K562 (cell line): ENCODE measurements around the gene METRNL. TPM values are rescaled to one million over a fixed set of nuclear protein-coding genes. Genes with fewer than 3 reads are reported as not detected.
A peak's percentile ranks its signal among the peaks of the same experiment; 100 is the strongest.

Experiments used
- CBX3 ChIP-seq, 2 experiments: IDR thresholded peaks; 1 replicate in 1 of 2; 2 replicates in 1 of 2; pipeline ENCODE4 v1.6.1; 2012; ENCODE audit warnings: inconsistent platforms in 2 of 2, low read length in 2 of 2, borderline replicate concordance in 1 of 2, control low read depth in 1 of 2
- CREM ChIP-seq: IDR thresholded peaks from 2 replicates; pipeline ENCODE4 v1.6.1; 2014; ENCODE audit warnings: antibody characterized with exemption, low read depth
- FOXJ3 ChIP-seq: sonication (generic); formaldehyde crosslinking; IDR thresholded peaks from 2 replicates; pipeline ENCODE4 v1.4.0; 2020; ENCODE audit warnings: mild to moderate bottlenecking, missing genetic modification reagents
- FOXM1 ChIP-seq, 2 experiments: fragments of 450-650 bp in 1 of 2; sonication (generic) in 1 of 2; formaldehyde crosslinking in 1 of 2; IDR thresholded peaks; 2 replicates each; pipeline versions ENCODE4 v1.6.1 to v1.9.0; 2017 to 2022; ENCODE audit warnings: low read depth in 2 of 2, mild to moderate bottlenecking in 2 of 2, missing genetic modification reagents in 1 of 2, moderate library complexity in 1 of 2
- GATAD2A ChIP-seq: fragments of 450-650 bp; IDR thresholded peaks from 2 replicates; pipeline ENCODE4 v1.6.1; 2017
- HDAC8 ChIP-seq: fragments of 450-650 bp; IDR thresholded peaks from 2 replicates; pipeline ENCODE4 v1.6.1; 2016; ENCODE audit warnings: mild to moderate bottlenecking, missing genetic modification characterization, moderate library complexity, missing compliant biosample characterization
- HEY1 ChIP-seq: fragments of 250-450 bp; sonication (Bioruptor Pico); IDR thresholded peaks from 2 replicates; pipeline ENCODE4 v1.5.0; 2020; ENCODE audit warnings: mild to moderate bottlenecking, moderate library complexity, borderline replicate concordance
- HMG20B ChIP-seq: fragments of 250-450 bp; sonication (Bioruptor Pico); IDR thresholded peaks from 2 replicates; pipeline ENCODE4 v1.5.0; 2021; ENCODE audit warnings: mild to moderate bottlenecking
- JUNB ChIP-seq: fragments of 450-650 bp; formaldehyde crosslinking; conservative IDR thresholded peaks from 2 replicates; pipeline ENCODE4 v1.4.0; 2020; ENCODE audit warnings: mild to moderate bottlenecking
- KAT7 ChIP-seq: sonication (generic); formaldehyde crosslinking; IDR thresholded peaks from 2 replicates; pipeline ENCODE4 v1.8.0; 2022; ENCODE audit warnings: missing genetic modification reagents, mild to moderate bottlenecking, borderline replicate concordance
- KLF1 ChIP-seq: fragments of 450-650 bp; IDR thresholded peaks from 2 replicates; pipeline ENCODE4 v1.6.1; 2016; ENCODE audit warnings: missing genetic modification characterization, missing compliant biosample characterization
- NR4A1 ChIP-seq, 2 experiments: fragments of 250-450 bp in 1 of 2; fragments of 450-650 bp in 1 of 2; sonication (Bioruptor Pico) in 1 of 2; IDR thresholded peaks; 2 replicates each; pipeline versions ENCODE4 v1.4.0 to v1.6.1; 2016 to 2020; ENCODE audit warnings: mild to moderate bottlenecking in 2 of 2, missing compliant biosample characterization in 1 of 2, missing genetic modification characterization in 1 of 2, moderate library complexity in 1 of 2
- NRF1 ChIP-seq, 2 experiments: fragments of 450-650 bp; IDR thresholded peaks in 1 of 2; conservative IDR thresholded peaks in 1 of 2; 2 replicates each; pipeline ENCODE4 v1.6.1; 2014; ENCODE audit warnings: mild to moderate bottlenecking in 2 of 2
- PHTF2 ChIP-seq: fragments of 250-450 bp; sonication (Bioruptor Pico); IDR thresholded peaks from 2 replicates; pipeline ENCODE4 v1.5.0; 2021; ENCODE audit warnings: mild to moderate bottlenecking
- RBBP5 ChIP-seq: fragments of 200-600 bp; sonication (generic); IDR thresholded peaks from 2 replicates; pipeline ENCODE4 v1.6.1; 2012; ENCODE audit warnings: borderline replicate concordance, mild to moderate bottlenecking, low read length, control low read depth, inconsistent platforms; ENCODE audit not compliant: insufficient read depth, poor library complexity, severe bottlenecking
- RBM39 ChIP-seq: fragments of 200-400 bp; formaldehyde crosslinking; optimal IDR thresholded peaks from 2 replicates; pipeline ENCODE3; 2018; ENCODE audit warnings: low read depth, low read length
- RCOR1 ChIP-seq, 2 experiments: IDR thresholded peaks; 2 replicates each; pipeline ENCODE4 v1.6.1; 2012; ENCODE audit warnings: low read depth in 2 of 2, low read length in 2 of 2, borderline replicate concordance in 1 of 2, improper control_type of control experiment in 1 of 2
- TAF7 ChIP-seq: fragments of 450-650 bp; IDR thresholded peaks from 2 replicates; pipeline ENCODE4 v1.6.1; 2016; ENCODE audit warnings: missing genetic modification characterization, missing compliant biosample characterization
- XRCC3 ChIP-seq: fragments of 450-650 bp; IDR thresholded peaks from 2 replicates; pipeline ENCODE4 v1.6.1; 2017; ENCODE audit warnings: mild to moderate bottlenecking, moderate library complexity
- YBX1 ChIP-seq: fragments of 450-650 bp; IDR thresholded peaks from 2 replicates; pipeline ENCODE4 v1.7.1; 2016; ENCODE audit warnings: mild to moderate bottlenecking
- ZFP36 ChIP-seq: fragments of 150-350 bp; IDR thresholded peaks from 2 replicates; pipeline ENCODE4 v1.6.1; 2018; ENCODE audit warnings: low read length, low read depth; ENCODE audit not compliant: partially characterized antibody
- ZNF143 ChIP-seq: sonication (generic); formaldehyde crosslinking; IDR thresholded peaks from 2 replicates; pipeline ENCODE4 v1.9.0; 2022; ENCODE audit warnings: mild to moderate bottlenecking, missing genetic modification reagents
- ZNF263 ChIP-seq: sonication (generic); formaldehyde crosslinking; IDR thresholded peaks from 2 replicates; pipeline ENCODE4 v1.8.0; 2022; ENCODE audit warnings: mild to moderate bottlenecking, missing genetic modification reagents, borderline replicate concordance
- ZSCAN32 ChIP-seq: fragments of 450-650 bp; formaldehyde crosslinking; IDR thresholded peaks from 2 replicates; pipeline ENCODE4 v1.4.0; 2020; ENCODE audit warnings: mild to moderate bottlenecking, moderate library complexity
- polyA plus RNA-seq, 8 experiments: library from polyadenylated mRNA; depleted of rRNA in 4 of 8; stranded (reverse) in 5 of 8; unstranded in 3 of 8; fragments of >200 nt; fragmentation: Nextera tagmentation in 2 of 8; fragmentation: Illumina TruSeq in 1 of 8; extraction: Ambion mirVana in 2 of 8; extraction: Trizol in 1 of 8; gene quantifications; 2 replicates each; pipeline versions ENCODE4 v1.2.1 to v1.2.3, GENCODE V29; 2011 to 2014; ENCODE audit warnings: inconsistent platforms in 1 of 8, missing spikeins in 1 of 8
- total RNA-seq, 7 experiments: library from RNA; depleted of rRNA in 6 of 7; stranded (reverse); fragments of >200 nt in 6 of 7; fragmentation: Illumina TruSeq in 2 of 7; extraction: Trizol in 2 of 7; gene quantifications; 2 replicates each; pipeline versions ENCODE4 v1.2.1 to v1.2.3, GENCODE V29; 2011 to 2021; ENCODE audit warnings: low replicate concordance in 1 of 7
- TF ChIP-seq, protein P1 (sequence below): sonication (generic); formaldehyde crosslinking; IDR thresholded peaks from 2 replicates; pipeline ENCODE4 v1.5.0; 2020; ENCODE audit warnings: missing genetic modification reagents
- TF ChIP-seq, protein P2 (sequence below): fragments of 250-450 bp; sonication (Bioruptor Pico); IDR thresholded peaks from 2 replicates; pipeline ENCODE4 v1.8.0; 2022; ENCODE audit warnings: inconsistent platforms, mild to moderate bottlenecking, moderate library complexity, borderline replicate concordance
- TF ChIP-seq, protein P3 (sequence below): sonication (generic); formaldehyde crosslinking; IDR thresholded peaks from 2 replicates; pipeline ENCODE4 v1.8.1; 2022; ENCODE audit warnings: missing genetic modification reagents

METRNL gene
- total and polyA plus RNA-seq, 9 of the 15 experiments (the other 6 are each of a cell fraction or from before 2014, with no cell fraction given): 0.17 to 31.8 (median 2.9) TPM

DNA sequence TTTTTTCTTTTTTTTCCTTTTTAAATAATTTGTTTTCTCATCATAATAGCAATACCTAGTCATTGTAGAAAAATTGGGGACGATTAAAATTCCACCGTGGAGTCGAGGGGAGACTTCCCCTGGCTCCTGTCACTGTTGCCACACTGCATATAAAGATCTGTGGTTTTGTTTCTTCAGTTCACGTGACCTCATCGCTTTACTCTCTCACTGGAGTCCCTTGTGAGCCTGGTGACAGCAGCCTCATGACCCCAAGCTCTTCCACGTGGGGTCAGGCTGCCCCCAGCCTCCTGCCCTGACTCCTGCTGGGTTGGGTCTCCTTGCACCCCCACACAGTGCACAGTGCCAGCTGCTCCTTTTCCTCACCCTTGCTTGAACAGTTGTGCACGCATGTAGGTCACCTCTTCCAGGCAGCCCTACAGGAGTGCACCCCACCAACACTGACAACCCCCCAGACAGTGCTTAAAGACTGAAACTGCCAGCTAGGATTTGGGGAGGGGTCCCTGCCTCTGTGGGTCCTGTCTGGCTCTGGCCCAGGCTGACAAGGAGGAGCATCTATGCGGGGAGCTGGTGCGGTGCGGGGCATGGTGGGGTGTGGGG lies 7.3 kb upstream of the METRNL start (continued):
- TF ChIP-seq, protein P1, sequence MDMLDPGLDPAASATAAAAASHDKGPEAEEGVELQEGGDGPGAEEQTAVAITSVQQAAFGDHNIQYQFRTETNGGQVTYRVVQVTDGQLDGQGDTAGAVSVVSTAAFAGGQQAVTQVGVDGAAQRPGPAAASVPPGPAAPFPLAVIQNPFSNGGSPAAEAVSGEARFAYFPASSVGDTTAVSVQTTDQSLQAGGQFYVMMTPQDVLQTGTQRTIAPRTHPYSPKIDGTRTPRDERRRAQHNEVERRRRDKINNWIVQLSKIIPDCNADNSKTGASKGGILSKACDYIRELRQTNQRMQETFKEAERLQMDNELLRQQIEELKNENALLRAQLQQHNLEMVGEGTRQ (CRISPR knock-in tag): peak; percentile 42
- TF ChIP-seq ZSCAN32 (CRISPR knock-in tag): no peak
- TF ChIP-seq ZNF143 (CRISPR knock-in tag): no peak
- TF ChIP-seq, protein P2, sequence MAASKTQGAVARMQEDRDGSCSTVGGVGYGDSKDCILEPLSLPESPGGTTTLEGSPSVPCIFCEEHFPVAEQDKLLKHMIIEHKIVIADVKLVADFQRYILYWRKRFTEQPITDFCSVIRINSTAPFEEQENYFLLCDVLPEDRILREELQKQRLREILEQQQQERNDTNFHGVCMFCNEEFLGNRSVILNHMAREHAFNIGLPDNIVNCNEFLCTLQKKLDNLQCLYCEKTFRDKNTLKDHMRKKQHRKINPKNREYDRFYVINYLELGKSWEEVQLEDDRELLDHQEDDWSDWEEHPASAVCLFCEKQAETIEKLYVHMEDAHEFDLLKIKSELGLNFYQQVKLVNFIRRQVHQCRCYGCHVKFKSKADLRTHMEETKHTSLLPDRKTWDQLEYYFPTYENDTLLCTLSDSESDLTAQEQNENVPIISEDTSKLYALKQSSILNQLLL: no peak
- no peak for TF ChIP-seq TAF7 (tag)
- TF ChIP-seq NR4A1 (CRISPR knock-in tag; IDR thresholded peaks at IDR 0.05): no peak
- no peak for TF ChIP-seq NR4A1 (tag; IDR thresholded peaks at IDR 0.05)
- peak; percentile 98 for TF ChIP-seq ZFP36
- no peak for TF ChIP-seq KAT7 (CRISPR knock-in tag)
- TF ChIP-seq HMG20B (CRISPR knock-in tag): no peak
- TF ChIP-seq RBM39: no peak
- TF ChIP-seq CREM: no peak
- no peak for TF ChIP-seq HDAC8 (tag)
- TF ChIP-seq PHTF2 (CRISPR knock-in tag): no peak
- no peak for TF ChIP-seq CBX3 (IDR thresholded peaks at IDR 0.05; ENCODE audit: borderline replicate concordance in 1 of 2, low read length in 2 of 2)
- TF ChIP-seq FOXJ3 (CRISPR knock-in tag): no peak
- TF ChIP-seq, protein P3, sequence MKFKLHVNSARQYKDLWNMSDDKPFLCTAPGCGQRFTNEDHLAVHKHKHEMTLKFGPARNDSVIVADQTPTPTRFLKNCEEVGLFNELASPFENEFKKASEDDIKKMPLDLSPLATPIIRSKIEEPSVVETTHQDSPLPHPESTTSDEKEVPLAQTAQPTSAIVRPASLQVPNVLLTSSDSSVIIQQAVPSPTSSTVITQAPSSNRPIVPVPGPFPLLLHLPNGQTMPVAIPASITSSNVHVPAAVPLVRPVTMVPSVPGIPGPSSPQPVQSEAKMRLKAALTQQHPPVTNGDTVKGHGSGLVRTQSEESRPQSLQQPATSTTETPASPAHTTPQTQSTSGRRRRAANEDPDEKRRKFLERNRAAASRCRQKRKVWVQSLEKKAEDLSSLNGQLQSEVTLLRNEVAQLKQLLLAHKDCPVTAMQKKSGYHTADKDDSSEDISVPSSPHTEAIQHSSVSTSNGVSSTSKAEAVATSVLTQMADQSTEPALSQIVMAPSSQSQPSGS (CRISPR knock-in tag): no peak
- no peak for TF ChIP-seq RBBP5
- 0 out of 4 replicates have a peak, but pooled peaks of 1 of the 2 experiments have one; percentile 14 for TF ChIP-seq RCOR1 (IDR thresholded peaks at IDR 0.05; ENCODE audit: borderline replicate concordance in 1 of 2, low read depth in 2 of 2, low read length in 2 of 2)
- no peak for TF ChIP-seq ZNF263 (CRISPR knock-in tag)
- no peak for TF ChIP-seq NRF1 (conservative IDR thresholded peaks at IDR 0.05 in 1 of 2, IDR thresholded peaks at IDR 0.05 in 1 of 2)
- TF ChIP-seq FOXM1 (IDR thresholded peaks at IDR 0.05; ENCODE audit: low read depth): no peak
- TF ChIP-seq FOXM1 (CRISPR knock-in tag; IDR thresholded peaks at IDR 0.05; ENCODE audit: low read depth): no peak
- no peak for TF ChIP-seq JUNB (CRISPR knock-in tag)
- no peak for TF ChIP-seq XRCC3
- TF ChIP-seq GATAD2A: no peak
- no peak for TF ChIP-seq KLF1 (tag)
- TF ChIP-seq YBX1: no peak
- no peak for TF ChIP-seq HEY1 (CRISPR knock-in tag)
